Thymus (tissue), 11 donors: ENCODE results near the gene DAB1. TPM values are rescaled to one million over a fixed set of nuclear protein-coding genes. Genes with fewer than 3 reads are reported as not detected.
"Not testable (repeated sequence)": the region's sequence is repeated elsewhere in the genome, so short reads cannot be mapped to it uniquely, and the experiment has no call there.

ENCODE experiments used
- DNase-seq, 9 donors: peaks; one replicate each; pipeline ENCODE4 v3.0.0-alpha.2; 2013; ENCODE audit warnings: low spot score in 9 of 9, low read depth in 6 of 9, missing footprints in 1 of 9
- H3K27ac ChIP-seq, 2 donors: one replicate each; pipeline ENCODE4 v1.5.1; 2013; ENCODE audit warnings: control low read depth in 1 of 2, low read depth in 1 of 2, low read length in 1 of 2, mild to moderate bottlenecking in 1 of 2, moderate library complexity in 1 of 2
- H3K27me3 ChIP-seq, 2 donors: one replicate each; pipeline ENCODE4 v1.5.1; 2013; ENCODE audit warnings: low read length in 1 of 2; ENCODE audit not compliant: control insufficient read depth in 2 of 2, insufficient read depth in 1 of 2
- H3K36me3 ChIP-seq, 2 donors: one replicate each; pipeline ENCODE4 v1.5.1; 2013; ENCODE audit warnings: low read length in 1 of 2, mild to moderate bottlenecking in 1 of 2, moderate library complexity in 1 of 2; ENCODE audit not compliant: control insufficient read depth in 2 of 2, insufficient read depth in 2 of 2
- H3K4me1 ChIP-seq, 2 donors: one replicate each; pipeline ENCODE4 v1.5.1; 2013; ENCODE audit warnings: low read length in 2 of 2; ENCODE audit not compliant: control insufficient read depth in 2 of 2, insufficient read depth in 2 of 2
- H3K4me3 ChIP-seq, 2 donors: one replicate each; pipeline ENCODE4 v1.5.1; 2013; ENCODE audit warnings: low read length in 2 of 2, control low read depth in 1 of 2, mild to moderate bottlenecking in 1 of 2
- H3K9me3 ChIP-seq, 2 donors: one replicate each; pipeline ENCODE4 v1.5.1; 2013; ENCODE audit warnings: low read length in 1 of 2, mild to moderate bottlenecking in 1 of 2; ENCODE audit not compliant: control insufficient read depth in 2 of 2, insufficient read depth in 1 of 2
- WGBS: extraction: QIAGEN DNeasy Blood & Tissue Kit; methylation state at CpG from one replicate; pipeline ENCODE4 v1.1.7; 2013; 5-methylcytosine and 5-hydroxymethylcytosine counted together
- polyA plus RNA-seq: library from polyadenylated mRNA; stranded (reverse); fragments of 200-250 nt; gene quantifications from one replicate; pipeline ENCODE4 v1.2.3, GENCODE V29; 2013
- total RNA-seq: library from RNA; stranded (reverse); fragments of 120-200 nt; gene quantifications from one replicate; pipeline ENCODE4 v1.2.4, GENCODE V29; 2013
- donor health status: healthy.

The DAB1 gene
- total and polyA plus RNA-seq, 2 donors = 0.09 to 0.23 TPM

DNA sequence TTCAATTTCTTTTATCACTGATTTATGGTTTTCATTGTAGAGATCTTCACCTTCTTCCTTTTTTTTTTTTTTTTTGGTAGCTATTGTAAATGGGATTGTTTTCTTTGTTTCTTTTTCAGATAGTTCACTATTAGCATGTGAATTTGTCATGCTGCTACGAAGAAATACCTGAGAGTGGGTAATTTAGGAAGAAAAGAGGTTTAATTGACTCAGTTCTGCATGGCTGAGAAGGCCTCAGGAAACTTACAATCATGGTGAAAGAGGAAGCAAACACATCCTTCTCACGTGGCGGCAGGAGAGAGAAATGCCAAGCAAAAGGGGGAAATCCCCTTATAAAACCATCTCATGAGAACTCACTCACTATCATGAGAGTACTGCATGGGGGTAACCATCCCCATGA, 66.4 kb downstream of the DAB1 start:
- Histone ChIP-seq H3K27me3 (no peaks in the 10 kb centered on the region), H3K36me3 (no peaks in the 10 kb centered on the region), H3K4me1 (no peaks in the 10 kb centered on the region), H3K9me3 (no peaks in the 10 kb centered on the region), H3K27ac (no peak overlapping the region), H3K4me3 (no peak overlapping the region)
- DNase-seq = no peak
- 39% methylated on average over 3 of the region's 3 CpGs for WGBS

DNA sequence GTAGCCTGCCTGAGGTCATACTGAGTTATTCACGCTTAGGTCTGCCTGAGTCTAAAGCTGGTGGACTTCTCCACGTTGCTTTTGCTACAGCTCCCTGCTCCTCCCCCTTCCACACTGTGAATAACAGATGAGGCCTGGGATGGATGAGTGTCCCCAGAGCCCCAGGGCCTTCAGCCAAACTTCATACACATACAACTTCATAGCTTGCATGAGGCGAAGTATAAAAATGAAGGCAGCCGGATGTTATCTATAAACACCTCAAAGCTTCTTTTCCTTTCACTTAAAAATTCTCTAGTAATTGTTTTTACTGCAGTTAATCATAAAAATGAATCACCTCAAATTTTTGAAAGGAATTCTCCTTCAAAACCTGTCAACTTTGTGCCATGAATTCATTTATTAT, 70.2 kb downstream of the DAB1 start:
- Histone ChIP-seq H3K36me3 (no peaks in the 10 kb centered on the region), H3K4me3 (no peak overlapping the region), H3K9me3 (no peaks in the 10 kb centered on the region), H3K4me1 (no peaks in the 10 kb centered on the region), H3K27ac (no peak overlapping the region), H3K27me3 (no peaks in the 10 kb centered on the region)
- WGBS = 88% methylated on average over 4 of the region's 4 CpGs
- DNase-seq = no peak

DNA sequence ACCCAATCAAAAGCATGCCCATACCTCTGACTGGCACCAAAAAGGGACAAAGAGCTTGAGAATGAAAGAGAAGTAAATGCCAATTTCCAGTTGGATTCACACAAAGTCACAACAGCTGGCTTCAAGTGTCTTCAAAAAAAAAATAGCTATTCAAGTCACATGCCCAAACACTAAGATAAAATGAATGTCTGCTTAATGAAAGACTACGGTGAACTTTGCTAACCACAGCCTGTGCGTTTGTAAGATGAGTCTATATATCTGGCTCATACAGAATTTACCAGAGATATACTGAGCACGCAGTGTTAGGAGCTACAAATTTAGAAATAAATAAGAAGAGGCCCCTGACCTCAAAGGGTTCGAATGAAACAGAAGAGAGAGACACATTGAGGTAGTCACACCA, 73.2 kb downstream of the DAB1 start:
- no peak overlapping the region for H3K4me3 ChIP-seq
- no peaks in the 10 kb centered on the region for H3K27me3 ChIP-seq
- no peaks in the 10 kb centered on the region for H3K9me3 ChIP-seq
- no peak for DNase-seq
- 78% methylated on average over 4 of the region's 4 CpGs for WGBS
- no peaks in the 10 kb centered on the region for H3K4me1 ChIP-seq
- no peak overlapping the region for H3K27ac ChIP-seq
- H3K36me3 ChIP-seq = no peaks in the 10 kb centered on the region

DNA sequence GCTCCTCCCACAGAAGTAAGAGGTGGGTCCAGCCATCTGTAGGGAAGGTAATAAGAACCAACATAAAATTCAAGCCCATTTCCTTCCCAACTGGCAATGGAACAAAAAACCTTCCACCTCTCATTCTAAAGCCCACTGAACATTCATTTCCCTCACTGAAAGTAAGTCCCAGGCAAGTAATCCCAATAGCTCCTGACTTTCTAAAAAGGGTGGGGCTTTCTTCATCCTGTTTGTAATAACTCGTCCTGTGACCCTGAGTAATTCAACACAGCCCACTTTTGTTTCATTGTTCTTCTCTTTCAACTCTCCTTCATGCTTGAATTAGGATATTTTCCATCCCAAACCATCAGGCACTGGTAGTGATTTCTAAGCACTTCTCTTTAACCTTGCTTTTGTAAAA, 74.9 kb downstream of the DAB1 start:
- no peak overlapping the region for H3K4me3 ChIP-seq
- H3K36me3 ChIP-seq = no peaks in the 10 kb centered on the region
- H3K27ac ChIP-seq = no peak overlapping the region
- H3K4me1 ChIP-seq = no peaks in the 10 kb centered on the region
- no peaks in the 10 kb centered on the region for H3K9me3 ChIP-seq
- H3K27me3 ChIP-seq = no peaks in the 10 kb centered on the region
- no peak for DNase-seq
- 60% methylated on average over 1 of the region's 1 CpG for WGBS

DNA sequence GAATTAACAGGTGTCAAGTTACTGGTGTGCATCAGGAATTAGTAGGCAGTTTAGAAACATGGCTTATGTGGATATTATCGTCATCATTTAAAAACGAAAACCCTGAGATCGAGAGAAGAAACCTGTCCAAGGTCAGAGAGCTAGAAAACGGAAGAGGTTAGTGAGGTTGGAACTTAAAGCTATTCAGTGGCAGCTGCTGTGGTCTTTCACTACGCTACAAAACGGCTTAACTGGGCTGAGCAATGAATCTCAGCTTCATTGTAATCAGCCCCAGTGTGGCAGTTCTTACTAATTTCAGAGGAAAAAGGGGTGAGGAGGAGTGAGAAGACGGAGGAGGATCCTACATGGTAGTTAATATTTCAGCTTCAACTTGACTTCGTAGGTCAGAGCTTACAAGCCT, 77.9 kb downstream of the DAB1 start:
- DNase-seq = no peak
- Histone ChIP-seq H3K27me3 (no peaks in the 10 kb centered on the region), H3K36me3 (no peaks in the 10 kb centered on the region), H3K4me1 (no peaks in the 10 kb centered on the region), H3K27ac (no peak overlapping the region), H3K9me3 (no peaks in the 10 kb centered on the region), H3K4me3 (no peak overlapping the region)
- 88% methylated on average over 8 of the region's 8 CpGs for WGBS

DNA sequence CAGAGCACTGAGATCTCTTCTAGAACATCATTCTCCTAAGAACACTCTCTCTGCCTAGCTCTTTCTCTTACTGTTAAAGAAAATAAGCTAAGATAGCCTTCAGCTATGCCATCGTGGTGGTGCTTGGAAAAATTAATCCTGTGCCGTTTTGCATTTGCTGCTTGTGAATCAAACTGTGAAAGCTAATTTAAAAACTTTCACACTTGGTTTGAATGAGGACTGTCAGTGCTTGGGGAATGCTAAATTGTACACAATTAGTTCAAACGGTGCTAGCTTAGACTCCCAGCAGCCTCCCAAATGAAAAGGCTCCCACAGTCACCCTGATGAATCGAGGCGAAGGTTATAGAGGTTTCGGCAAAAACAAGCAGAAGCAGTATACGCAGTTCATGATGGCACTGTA, 79.6 kb downstream of the DAB1 start:
- WGBS = 94% methylated on average over 7 of the region's 7 CpGs
- Histone ChIP-seq H3K36me3 (no peaks in the 10 kb centered on the region), H3K27me3 (no peaks in the 10 kb centered on the region), H3K4me1 (no peaks in the 10 kb centered on the region), H3K27ac (no peak overlapping the region), H3K9me3 (no peaks in the 10 kb centered on the region), H3K4me3 (no peak overlapping the region)
- DNase-seq = no peak

DNA sequence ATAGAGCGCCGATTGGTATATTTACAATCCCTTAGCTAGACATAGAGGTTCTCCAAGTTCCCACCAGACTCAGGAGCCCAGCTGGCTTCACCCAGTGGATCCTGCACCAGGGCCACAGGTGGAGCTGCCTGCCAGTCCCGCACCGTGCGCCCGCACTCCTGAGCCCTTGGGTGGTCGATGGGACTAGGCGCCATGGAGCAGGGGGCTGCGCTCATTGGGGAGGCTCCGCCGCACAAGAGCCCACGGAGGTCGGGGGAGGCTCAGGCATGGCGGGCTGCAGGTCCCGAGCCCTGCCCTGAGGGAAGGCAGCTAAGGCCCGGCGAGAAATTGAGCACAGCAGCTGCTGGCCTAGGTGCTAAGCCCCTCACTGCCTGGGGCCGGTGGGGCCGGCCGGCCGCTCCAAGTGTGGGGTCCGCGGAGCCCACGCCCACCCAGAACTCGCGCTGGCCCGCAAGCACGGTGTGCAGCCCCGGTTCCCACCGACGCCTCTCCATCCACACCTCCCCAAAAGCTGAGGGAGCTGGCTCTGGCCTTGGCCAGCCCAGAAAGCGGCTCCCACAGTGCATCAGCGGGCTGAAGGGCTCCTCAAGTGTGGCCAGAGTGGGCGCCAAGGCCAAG, 80.5 kb downstream of the DAB1 start:
- H3K27me3 ChIP-seq, H3K4me1 ChIP-seq, DNase-seq, H3K36me3 ChIP-seq, H3K9me3 ChIP-seq, H3K27ac ChIP-seq, H3K4me3 ChIP-seq: not testable (repeated sequence)
- WGBS = 92% methylated on average over 34 of the region's 34 CpGs

DNA sequence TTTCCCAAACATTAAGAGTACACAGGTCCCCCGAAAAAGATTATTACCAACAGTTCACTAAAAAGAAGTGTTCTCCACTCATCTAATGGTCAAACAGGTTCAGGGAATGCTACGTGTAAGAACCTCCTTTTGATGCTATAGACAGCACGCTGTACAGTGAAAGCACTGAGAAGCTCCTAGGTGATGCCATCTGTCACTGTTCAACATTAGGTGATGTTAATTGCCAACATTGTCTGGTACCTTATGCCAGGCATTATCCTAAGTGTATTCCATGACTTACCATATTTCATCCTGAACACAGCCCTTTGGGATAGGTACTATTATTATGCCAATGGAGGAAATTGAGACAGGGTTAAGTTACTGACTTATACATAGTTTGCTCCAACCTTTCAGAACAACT, 82.1 kb downstream of the DAB1 start:
- Histone ChIP-seq H3K27ac (no peak overlapping the region), H3K36me3 (no peaks in the 10 kb centered on the region), H3K4me1 (no peaks in the 10 kb centered on the region), H3K4me3 (no peak overlapping the region), H3K27me3 (no peaks in the 10 kb centered on the region), H3K9me3 (no peaks in the 10 kb centered on the region)
- no peak for DNase-seq
- 94% methylated on average over 3 of the region's 3 CpGs for WGBS

DNA sequence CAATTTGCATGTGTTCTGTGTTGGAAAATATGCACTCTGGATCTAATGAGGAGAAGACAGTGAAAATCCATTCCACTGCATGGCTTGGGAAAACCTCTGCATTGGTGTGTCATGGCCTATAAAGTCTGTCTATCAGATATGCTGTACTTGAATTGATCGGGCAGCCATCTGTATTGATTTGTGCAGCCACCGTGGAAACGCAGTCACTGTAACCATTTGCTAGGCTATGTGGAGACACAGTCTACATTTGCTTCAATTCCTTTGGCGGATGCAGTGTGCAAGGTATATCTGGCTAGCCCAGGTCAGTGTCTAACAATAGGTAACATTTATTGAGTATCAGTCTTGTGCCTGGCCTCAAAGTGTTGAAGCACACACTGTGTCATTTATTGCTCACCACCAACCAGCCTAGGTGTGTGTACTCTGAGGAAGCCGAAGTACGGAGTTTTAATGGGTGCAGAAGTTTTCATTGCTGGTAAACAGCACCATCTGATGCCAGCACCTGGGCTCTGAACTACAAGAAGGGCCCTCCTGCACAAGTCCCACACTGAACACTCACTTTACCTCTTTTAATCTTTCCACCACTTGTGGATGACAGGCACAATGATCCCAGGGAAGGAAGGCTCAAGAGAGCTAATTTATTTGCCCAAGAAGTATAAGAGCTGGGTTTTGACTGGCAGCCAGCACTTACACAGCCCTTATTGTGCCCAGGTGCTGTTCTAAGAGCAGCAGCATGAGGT, 83.4 kb downstream of the DAB1 start:
- Histone ChIP-seq H3K27me3 (no peaks in the 10 kb centered on the region), H3K4me3 (no peak overlapping the region), H3K36me3 (no peaks in the 10 kb centered on the region), H3K9me3 (no peaks in the 10 kb centered on the region), H3K27ac (no peak overlapping the region), H3K4me1 (no peaks in the 10 kb centered on the region)
- no peak for DNase-seq
- 96% methylated on average over 6 of the region's 6 CpGs for WGBS
